SK-N-SH treated with all-trans-retinoic acid at 6 μM for 48 hours (cell line): ENCODE data around the gene LRMDA.

Source experiments
- ATAC-seq: fragments of 200-7000 bp; cut with Tn5 transposase; 3 replicates; pipeline ENCODE4 v1.9.1; 2020; ENCODE audit warnings: mild to moderate bottlenecking, moderate library complexity
- ARNTL ChIP-seq: fragments of 450-650 bp; formaldehyde crosslinking; IDR thresholded peaks from 2 replicates; pipeline ENCODE4 v1.5.0; 2020; ENCODE audit warnings: low read depth, mild to moderate bottlenecking, moderate library complexity, borderline replicate concordance
- CSDC2 ChIP-seq: fragments of 250-450 bp; sonication (Bioruptor Pico); IDR thresholded peaks from 2 replicates; pipeline ENCODE4 v1.5.0; 2020; ENCODE audit warnings: mild to moderate bottlenecking, moderate library complexity
- ESRRG ChIP-seq: fragments of 250-450 bp; sonication (Bioruptor Pico); IDR thresholded peaks from 2 replicates; pipeline ENCODE4 v1.6.1; 2021; ENCODE audit warnings: mild to moderate bottlenecking
- GLIS3 ChIP-seq: fragments of 250-450 bp; sonication (Bioruptor Pico); IDR thresholded peaks from 2 replicates; pipeline ENCODE4 v1.5.0; 2020; ENCODE audit warnings: mild to moderate bottlenecking, moderate library complexity
- ISL1 ChIP-seq: fragments of 250-450 bp; sonication (Bioruptor Pico); IDR thresholded peaks from 2 replicates; pipeline ENCODE4 v2.1.2; 2022; ENCODE audit warnings: mild to moderate bottlenecking, moderate library complexity
- OSR1 ChIP-seq: fragments of 250-450 bp; sonication (Bioruptor Pico); IDR thresholded peaks from 2 replicates; pipeline ENCODE4 v1.8.0; 2022; ENCODE audit warnings: moderate library complexity, mild to moderate bottlenecking, inconsistent platforms
- POU6F1 ChIP-seq: fragments of 250-450 bp; sonication (Bioruptor Pico); IDR thresholded peaks from 2 replicates; pipeline ENCODE4 v1.8.0; 2021; ENCODE audit warnings: low read depth, mild to moderate bottlenecking, moderate library complexity, borderline replicate concordance
- PPARA ChIP-seq: fragments of 250-450 bp; sonication (Bioruptor Pico); IDR thresholded peaks from 2 replicates; pipeline ENCODE4 v1.5.0; 2020; ENCODE audit warnings: mild to moderate bottlenecking, borderline replicate concordance
- SNAI2 ChIP-seq: fragments of 250-450 bp; sonication (Bioruptor Pico); IDR thresholded peaks from 2 replicates; pipeline ENCODE4 v1.5.0; 2020; ENCODE audit warnings: mild to moderate bottlenecking, moderate library complexity
- TCF4 ChIP-seq: fragments of 250-450 bp; sonication (Bioruptor Pico); IDR thresholded peaks from 2 replicates; pipeline ENCODE4 v1.8.0; 2021; ENCODE audit warnings: mild to moderate bottlenecking, moderate library complexity, borderline replicate concordance
- TOX ChIP-seq: fragments of 250-450 bp; sonication (Bioruptor Pico); IDR thresholded peaks from 2 replicates; pipeline ENCODE4 v1.8.0; 2021; ENCODE audit warnings: mild to moderate bottlenecking, moderate library complexity, borderline replicate concordance
- TSHZ2 ChIP-seq: fragments of 250-450 bp; sonication (Bioruptor Pico); IDR thresholded peaks from 2 replicates; pipeline ENCODE4 v1.5.0; 2020; ENCODE audit warnings: mild to moderate bottlenecking, moderate library complexity
- ZC3H10 ChIP-seq: fragments of 250-450 bp; sonication (Bioruptor Pico); IDR thresholded peaks from 2 replicates; pipeline ENCODE4 v1.5.1; 2021; ENCODE audit warnings: mild to moderate bottlenecking, moderate library complexity
- ZFP3 ChIP-seq: fragments of 250-450 bp; sonication (Bioruptor Pico); IDR thresholded peaks from 2 replicates; pipeline ENCODE4 v1.5.0; 2020; ENCODE audit warnings: mild to moderate bottlenecking, moderate library complexity
- ZFP30 ChIP-seq: fragments of 450-650 bp; formaldehyde crosslinking; IDR thresholded peaks from 2 replicates; pipeline ENCODE4 v1.5.0; 2022; ENCODE audit warnings: mild to moderate bottlenecking, moderate library complexity
- ZNF565 ChIP-seq: fragments of 450-650 bp; formaldehyde crosslinking; conservative IDR thresholded peaks from 2 replicates; pipeline ENCODE4 v1.5.0; 2020; ENCODE audit warnings: low read depth, mild to moderate bottlenecking, moderate library complexity
- ZNF70 ChIP-seq: fragments of 450-650 bp; formaldehyde crosslinking; IDR thresholded peaks from 2 replicates; pipeline ENCODE4 v1.5.0; 2020; ENCODE audit warnings: mild to moderate bottlenecking, moderate library complexity
- ZNF8 ChIP-seq: fragments of 450-650 bp; formaldehyde crosslinking; IDR thresholded peaks from 2 replicates; pipeline ENCODE4 v1.5.0; 2020; ENCODE audit warnings: mild to moderate bottlenecking, moderate library complexity
- TF ChIP-seq, protein P1 (sequence below): fragments of 250-450 bp; sonication (Bioruptor Pico); IDR thresholded peaks from 2 replicates; pipeline ENCODE4 v1.5.1; 2020; ENCODE audit warnings: low read depth, mild to moderate bottlenecking, moderate library complexity
- TF ChIP-seq, protein P2 (sequence below): fragments of 250-450 bp; sonication (Bioruptor Pico); IDR thresholded peaks from 2 replicates; pipeline ENCODE4 v1.8.0; 2020; ENCODE audit warnings: mild to moderate bottlenecking, moderate library complexity, borderline replicate concordance
- TF ChIP-seq, protein P3 (sequence below): fragments of 250-450 bp; sonication (Bioruptor Pico); IDR thresholded peaks from 2 replicates; pipeline ENCODE4 v1.5.1; 2021; ENCODE audit warnings: mild to moderate bottlenecking, moderate library complexity

The LRMDA gene

DNA sequence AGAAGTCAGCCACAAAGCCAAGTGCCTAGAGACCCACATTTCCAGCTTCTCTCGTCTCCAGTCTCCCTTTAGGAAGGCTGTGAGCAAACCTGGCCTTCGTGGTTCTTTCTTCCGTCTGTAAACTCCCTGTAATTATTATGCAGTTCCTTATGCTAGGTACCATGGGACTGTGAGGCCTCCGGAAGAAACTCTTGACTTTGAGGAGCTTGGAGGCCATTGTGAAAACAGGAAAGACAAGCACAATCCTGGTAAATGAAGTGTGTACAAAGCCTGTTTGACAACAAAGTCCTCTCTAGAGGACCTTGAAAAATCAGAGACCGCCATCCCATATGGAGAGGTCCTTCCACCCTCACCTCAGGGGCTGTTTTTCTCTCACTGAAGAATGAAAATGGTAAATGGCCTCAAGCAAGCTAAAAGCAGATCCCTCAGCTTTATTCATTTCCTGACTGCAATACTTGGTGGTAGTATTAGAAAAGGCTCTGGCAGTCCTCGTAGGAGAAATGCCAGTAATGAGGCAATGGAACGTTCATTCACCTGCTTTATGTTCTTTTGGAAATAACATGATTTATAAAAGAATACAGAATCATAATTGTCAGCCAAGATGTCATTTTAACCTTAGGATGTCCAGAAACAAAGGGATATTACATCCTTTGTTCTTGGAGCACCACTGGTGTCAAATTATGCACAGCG is 926.4 kb downstream of the LRMDA start:
- ATAC-seq: no peak
- TF ChIP-seq POU6F1 (no peak), OSR1 (CRISPR knock-in tag) (no peak), ZC3H10 (CRISPR knock-in tag) (no peak), ISL1 (CRISPR knock-in tag) (no peak), ARNTL (CRISPR knock-in tag) (no peak), ZFP30 (CRISPR knock-in tag) (no peak), PPARA (CRISPR knock-in tag) (no peak), ZNF8 (CRISPR knock-in tag) (no peak), GLIS3 (no peak), TOX (CRISPR knock-in tag) (no peak), ZNF565 (CRISPR knock-in tag) (no peak)
- TF ChIP-seq, protein P1, sequence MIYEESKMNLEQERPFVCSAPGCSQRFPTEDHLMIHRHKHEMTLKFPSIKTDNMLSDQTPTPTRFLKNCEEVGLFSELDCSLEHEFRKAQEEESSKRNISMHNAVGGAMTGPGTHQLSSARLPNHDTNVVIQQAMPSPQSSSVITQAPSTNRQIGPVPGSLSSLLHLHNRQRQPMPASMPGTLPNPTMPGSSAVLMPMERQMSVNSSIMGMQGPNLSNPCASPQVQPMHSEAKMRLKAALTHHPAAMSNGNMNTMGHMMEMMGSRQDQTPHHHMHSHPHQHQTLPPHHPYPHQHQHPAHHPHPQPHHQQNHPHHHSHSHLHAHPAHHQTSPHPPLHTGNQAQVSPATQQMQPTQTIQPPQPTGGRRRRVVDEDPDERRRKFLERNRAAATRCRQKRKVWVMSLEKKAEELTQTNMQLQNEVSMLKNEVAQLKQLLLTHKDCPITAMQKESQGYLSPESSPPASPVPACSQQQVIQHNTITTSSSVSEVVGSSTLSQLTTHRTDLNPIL (CRISPR knock-in tag): no peak
- TF ChIP-seq, protein P2, sequence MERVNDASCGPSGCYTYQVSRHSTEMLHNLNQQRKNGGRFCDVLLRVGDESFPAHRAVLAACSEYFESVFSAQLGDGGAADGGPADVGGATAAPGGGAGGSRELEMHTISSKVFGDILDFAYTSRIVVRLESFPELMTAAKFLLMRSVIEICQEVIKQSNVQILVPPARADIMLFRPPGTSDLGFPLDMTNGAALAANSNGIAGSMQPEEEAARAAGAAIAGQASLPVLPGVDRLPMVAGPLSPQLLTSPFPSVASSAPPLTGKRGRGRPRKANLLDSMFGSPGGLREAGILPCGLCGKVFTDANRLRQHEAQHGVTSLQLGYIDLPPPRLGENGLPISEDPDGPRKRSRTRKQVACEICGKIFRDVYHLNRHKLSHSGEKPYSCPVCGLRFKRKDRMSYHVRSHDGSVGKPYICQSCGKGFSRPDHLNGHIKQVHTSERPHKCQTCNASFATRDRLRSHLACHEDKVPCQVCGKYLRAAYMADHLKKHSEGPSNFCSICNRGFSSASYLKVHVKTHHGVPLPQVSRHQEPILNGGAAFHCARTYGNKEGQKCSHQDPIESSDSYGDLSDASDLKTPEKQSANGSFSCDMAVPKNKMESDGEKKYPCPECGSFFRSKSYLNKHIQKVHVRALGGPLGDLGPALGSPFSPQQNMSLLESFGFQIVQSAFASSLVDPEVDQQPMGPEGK (CRISPR knock-in tag): no peak

DNA sequence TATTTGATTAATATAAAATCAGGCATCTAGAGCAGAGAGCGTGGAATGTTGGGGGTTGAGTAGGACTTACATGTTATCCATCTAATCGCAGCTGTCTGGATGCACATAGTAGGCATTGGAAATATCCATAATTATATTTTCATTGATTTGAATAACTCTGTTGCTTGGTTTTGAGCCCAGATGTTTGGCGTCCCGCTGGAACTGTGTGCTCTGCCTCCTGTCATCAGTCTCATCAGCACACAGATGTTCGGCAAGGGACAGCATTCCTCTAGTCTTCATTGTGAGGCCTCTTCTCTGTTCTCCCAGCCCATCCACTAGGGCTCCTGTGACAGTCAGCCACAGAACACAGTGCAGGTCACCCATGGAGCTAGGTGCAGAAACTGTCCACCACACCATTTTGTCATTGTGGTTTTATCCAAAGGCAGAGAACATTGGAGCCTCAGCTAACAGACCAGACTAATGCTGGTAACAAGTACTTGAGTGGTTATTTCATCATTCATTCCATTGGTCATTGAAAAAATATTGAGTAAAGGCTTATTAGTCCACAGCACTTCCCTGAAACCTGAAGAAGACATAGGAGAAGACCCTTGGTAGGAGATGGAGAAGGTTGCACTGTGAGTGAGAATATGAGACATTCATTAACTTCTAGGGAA is 927.4 kb downstream of the LRMDA start:
- TF ChIP-seq OSR1 (CRISPR knock-in tag): no peak
- TF ChIP-seq ZFP3 (CRISPR knock-in tag): no peak
- TF ChIP-seq ZFP30 (CRISPR knock-in tag): no peak
- TF ChIP-seq, protein P1 (CRISPR knock-in tag): no peak
- TF ChIP-seq, protein P3, sequence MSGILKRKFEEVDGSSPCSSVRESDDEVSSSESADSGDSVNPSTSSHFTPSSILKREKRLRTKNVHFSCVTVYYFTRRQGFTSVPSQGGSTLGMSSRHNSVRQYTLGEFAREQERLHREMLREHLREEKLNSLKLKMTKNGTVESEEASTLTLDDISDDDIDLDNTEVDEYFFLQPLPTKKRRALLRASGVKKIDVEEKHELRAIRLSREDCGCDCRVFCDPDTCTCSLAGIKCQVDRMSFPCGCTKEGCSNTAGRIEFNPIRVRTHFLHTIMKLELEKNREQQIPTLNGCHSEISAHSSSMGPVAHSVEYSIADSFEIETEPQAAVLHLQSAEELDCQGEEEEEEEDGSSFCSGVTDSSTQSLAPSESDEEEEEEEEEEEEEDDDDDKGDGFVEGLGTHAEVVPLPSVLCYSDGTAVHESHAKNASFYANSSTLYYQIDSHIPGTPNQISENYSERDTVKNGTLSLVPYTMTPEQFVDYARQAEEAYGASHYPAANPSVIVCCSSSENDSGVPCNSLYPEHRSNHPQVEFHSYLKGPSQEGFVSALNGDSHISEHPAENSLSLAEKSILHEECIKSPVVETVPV (CRISPR knock-in tag): no peak
- TF ChIP-seq GLIS3: no peak
- no peak for TF ChIP-seq TCF4 (CRISPR knock-in tag)
- TF ChIP-seq ZNF70: no peak
- no peak for TF ChIP-seq ZNF8 (CRISPR knock-in tag)
- no peak for TF ChIP-seq ESRRG (CRISPR knock-in tag)
- TF ChIP-seq ZC3H10 (CRISPR knock-in tag): no peak
- TF ChIP-seq ZNF565 (CRISPR knock-in tag): no peak
- no peak for TF ChIP-seq ARNTL (CRISPR knock-in tag)
- TF ChIP-seq PPARA (CRISPR knock-in tag): no peak
- no peak for TF ChIP-seq ISL1 (CRISPR knock-in tag)
- no peak for TF ChIP-seq TOX (CRISPR knock-in tag)
- TF ChIP-seq POU6F1: no peak
- no peak for TF ChIP-seq CSDC2 (CRISPR knock-in tag)
- TF ChIP-seq TSHZ2 (CRISPR knock-in tag): no peak
- no peak for TF ChIP-seq SNAI2
- ATAC-seq: no peak
